Astrocyte (in vitro differentiated cells and primary cell): ENCODE measurements around the gene ZNF628. TPM values are rescaled to one million over a fixed set of nuclear protein-coding genes. Genes with fewer than 3 reads are reported as not detected.

Experiments
- DNase-seq: peaks from one replicate; pipeline ENCODE4 v3.0.0-alpha.2; 2010; ENCODE audit warnings: low read depth
- FAIRE-seq: peaks from 2 replicates; lab custom pipeline; 2011; peaks lifted over from hg19 to GRCh38; lab: Jason Lieb, UNC
- H2AFZ ChIP-seq: 2 replicates; pipeline ENCODE4 v1.6.0; 2012; ENCODE audit warnings: low read depth, low read length, inconsistent platforms
- H3K27ac ChIP-seq: 2 replicates; pipeline ENCODE4 v1.5.1; 2011; ENCODE audit warnings: low read depth, low read length, inconsistent platforms
- H3K27me3 ChIP-seq: 2 replicates; pipeline ENCODE4 v1.6.0; 2011; ENCODE audit warnings: low read length, inconsistent platforms; ENCODE audit not compliant: insufficient read depth
- H3K36me3 ChIP-seq: 2 replicates; pipeline ENCODE4 v1.5.1; 2011; ENCODE audit warnings: low read length, inconsistent platforms; ENCODE audit not compliant: insufficient read depth
- H3K4me1 ChIP-seq: 2 replicates; pipeline ENCODE4 v1.5.1; 2011; ENCODE audit warnings: low read length, inconsistent platforms; ENCODE audit not compliant: insufficient read depth
- H3K4me2 ChIP-seq: 2 replicates; pipeline ENCODE4 v1.6.0; 2012; ENCODE audit warnings: low read length, inconsistent platforms
- H3K4me3 ChIP-seq: 2 replicates; pipeline ENCODE4 v1.5.1; 2011; ENCODE audit warnings: low read depth, mild to moderate bottlenecking, low read length, inconsistent platforms; ENCODE audit not compliant: insufficient read depth
- H3K79me2 ChIP-seq: 2 replicates; pipeline ENCODE4 v1.6.0; 2012; ENCODE audit warnings: mild to moderate bottlenecking, low read length, inconsistent platforms; ENCODE audit not compliant: insufficient read depth
- H3K9ac ChIP-seq: 2 replicates; pipeline ENCODE4 v1.6.0; 2012; ENCODE audit warnings: mild to moderate bottlenecking, low read length, inconsistent platforms
- H3K9me3 ChIP-seq: 2 replicates; pipeline ENCODE4 v1.5.1; 2012; ENCODE audit warnings: low read depth, mild to moderate bottlenecking, low read length, inconsistent platforms; ENCODE audit not compliant: insufficient read depth
- H4K20me1 ChIP-seq: 2 replicates; pipeline ENCODE4 v1.6.0; 2012; ENCODE audit warnings: low read length, inconsistent platforms; ENCODE audit not compliant: insufficient read depth
- H3K27ac Mint-ChIP-seq: one replicate; pipeline ENCODE4 v1.8.0; 2021; ENCODE audit warnings: mild to moderate bottlenecking, mixed read lengths; ENCODE audit not compliant: unreplicated experiment
- H3K27me3 Mint-ChIP-seq: one replicate; pipeline ENCODE4 v1.8.0; 2021; ENCODE audit warnings: low read depth, mixed read lengths; ENCODE audit not compliant: unreplicated experiment
- H3K36me3 Mint-ChIP-seq: one replicate; pipeline ENCODE4 v1.8.0; 2021; ENCODE audit warnings: low read depth, mixed read lengths; ENCODE audit not compliant: unreplicated experiment
- H3K4me1 Mint-ChIP-seq: one replicate; pipeline ENCODE4 v1.8.0; 2021; ENCODE audit warnings: low read depth, mixed read lengths; ENCODE audit not compliant: unreplicated experiment
- H3K4me3 Mint-ChIP-seq: one replicate; pipeline ENCODE4 v1.8.0; 2021; ENCODE audit warnings: mild to moderate bottlenecking, moderate library complexity, mixed read lengths; ENCODE audit not compliant: unreplicated experiment
- H3K9me3 Mint-ChIP-seq: one replicate; pipeline ENCODE4 v1.8.0; 2021; ENCODE audit warnings: mild to moderate bottlenecking, mixed read lengths; ENCODE audit not compliant: unreplicated experiment
- CTCF ChIP-seq: IDR thresholded peaks from 2 replicates; pipeline ENCODE4 v1.5.1; 2011; ENCODE audit warnings: low read depth, mild to moderate bottlenecking, inconsistent platforms, low read length, moderate library complexity; ENCODE audit not compliant: insufficient read depth
- EZH2 ChIP-seq: IDR thresholded peaks from 2 replicates; pipeline ENCODE4 v1.6.1; 2012; ENCODE audit warnings: mild to moderate bottlenecking, low read length, inconsistent platforms; ENCODE audit not compliant: insufficient read depth
- total RNA-seq: library from RNA; stranded (reverse); gene quantifications from 2 replicates; pipeline ENCODE4 v1.2.1, GENCODE V29; 2021

Gene ZNF628
- total RNA-seq, 1 donor from 2014 or later = 9.9 TPM

GRCh38 chr19:55486971-55487923 is 10.8 kb downstream of the ZNF628 start:
- Histone ChIP-seq H3K27me3 (no peaks in the 10 kb centered on the region), H2AFZ (peak overlapping the region; percentile 2), H3K4me1 (peaks cover 49% of the 10 kb centered on the region), H3K79me2 (peaks cover 22% of the 10 kb centered on the region), H3K9ac (peak overlapping the region; percentile 82), H3K9me3 (no peaks in the 10 kb centered on the region), H3K27ac (peak overlapping the region; percentile 91), H3K4me3 (peak overlapping the region; percentile 35), H3K4me2 (peak overlapping the region; percentile 96), H3K36me3 (no peaks in the 10 kb centered on the region), H4K20me1 (no peaks in the 10 kb centered on the region)
- peak overlapping the region; percentile 98 for H3K27ac Mint-ChIP-seq
- peak overlapping the region; percentile 79 for H3K4me3 Mint-ChIP-seq
- no peaks in the 10 kb centered on the region for H3K27me3 Mint-ChIP-seq
- H3K36me3 Mint-ChIP-seq = peaks cover 2% of the 10 kb centered on the region
- peak; percentile 71 for FAIRE-seq
- TF ChIP-seq EZH2 (no peak), CTCF (no peak)
- DNase-seq = peak; percentile 98
- peaks cover 16% of the 10 kb centered on the region for H3K4me1 Mint-ChIP-seq
- no peaks in the 10 kb centered on the region for H3K9me3 Mint-ChIP-seq

- H3K9me3 ChIP-seq = no peaks in the 10 kb centered on the region
- H3K4me2 ChIP-seq = peak within 1 kb of the TSS; percentile 96
- peaks cover 22% of the 10 kb centered on the region for H3K79me2 ChIP-seq
- peak within 1 kb of the TSS; percentile 2 for H2AFZ ChIP-seq
- Mint-ChIP-seq H3K4me1 (peaks cover 17% of the 10 kb centered on the region), H3K27ac (peak within 1 kb of the TSS; percentile 98), H3K4me3 (peak within 1 kb of the TSS; percentile 79), H3K9me3 (no peaks in the 10 kb centered on the region), H3K27me3 (no peaks in the 10 kb centered on the region), H3K36me3 (peaks cover 3% of the 10 kb centered on the region)
- H3K4me3 ChIP-seq = peak within 1 kb of the TSS; percentile 35
- TF ChIP-seq CTCF (no peak), EZH2 (no peak)
- no peaks in the 10 kb centered on the region for H3K36me3 ChIP-seq
- H3K4me1 ChIP-seq = peaks cover 52% of the 10 kb centered on the region
- H3K27me3 ChIP-seq = no peaks in the 10 kb centered on the region
- FAIRE-seq = no peak
- peak within 1 kb of the TSS; percentile 82 for H3K9ac ChIP-seq
- peak; percentile 47 for DNase-seq
- H4K20me1 ChIP-seq = no peaks in the 10 kb centered on the region
- H3K27ac ChIP-seq = peak within 1 kb of the TSS; percentile 91
Measured at GRCh38 chr19:55487924-55488687, 11.7 kb downstream of the ZNF628 start, which contains the start of gene SSC5D. SSC5D (plus strand) TSS chr19:55488436; CDS start chr19:55488590, 154 bp downstream.
